Keratinocyte (primary cell): ENCODE results near the gene ZNF629.

ENCODE experiments used
- EZH2 ChIP-seq: IDR thresholded peaks from one replicate; pipeline ENCODE4 v1.6.1; 2012; ENCODE audit warnings: inconsistent platforms, mild to moderate bottlenecking, low read length, moderate library complexity
- TF ChIP-seq, protein P1 (sequence below), 3 experiments: IDR thresholded peaks in 1 of 3; conservative IDR thresholded peaks in 1 of 3; optimal IDR thresholded peaks in 1 of 3; 2 replicates in 2 of 3; 3 replicates in 1 of 3; pipeline versions ENCODE3 to v1.5.1; 2011; ENCODE audit warnings: low read length in 3 of 3, mild to moderate bottlenecking in 3 of 3, moderate library complexity in 2 of 3, control low read depth in 1 of 3, inconsistent platforms in 1 of 3; ENCODE audit not compliant: insufficient read depth in 2 of 3; ENCODE audit errors: extremely low read depth in 1 of 3

DNA sequence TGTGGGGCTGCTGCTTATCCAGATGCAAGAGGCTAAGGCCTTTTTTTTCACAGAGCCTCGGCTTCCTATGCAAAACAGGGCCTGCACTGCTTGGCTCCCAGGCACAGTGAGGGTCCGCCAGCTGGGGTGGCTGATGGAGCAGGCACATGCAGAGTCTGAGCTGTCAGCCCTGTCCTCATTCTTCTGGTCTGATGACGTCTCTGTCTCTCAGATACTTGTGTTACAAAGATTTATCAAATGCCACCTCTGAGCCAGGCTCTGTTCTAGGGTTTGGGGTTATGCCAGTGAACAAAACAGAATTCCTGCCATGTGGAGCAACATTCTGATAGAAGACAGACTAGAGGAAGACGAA lies 20.1 kb downstream of the ZNF629 start:
- TF ChIP-seq, protein P1, sequence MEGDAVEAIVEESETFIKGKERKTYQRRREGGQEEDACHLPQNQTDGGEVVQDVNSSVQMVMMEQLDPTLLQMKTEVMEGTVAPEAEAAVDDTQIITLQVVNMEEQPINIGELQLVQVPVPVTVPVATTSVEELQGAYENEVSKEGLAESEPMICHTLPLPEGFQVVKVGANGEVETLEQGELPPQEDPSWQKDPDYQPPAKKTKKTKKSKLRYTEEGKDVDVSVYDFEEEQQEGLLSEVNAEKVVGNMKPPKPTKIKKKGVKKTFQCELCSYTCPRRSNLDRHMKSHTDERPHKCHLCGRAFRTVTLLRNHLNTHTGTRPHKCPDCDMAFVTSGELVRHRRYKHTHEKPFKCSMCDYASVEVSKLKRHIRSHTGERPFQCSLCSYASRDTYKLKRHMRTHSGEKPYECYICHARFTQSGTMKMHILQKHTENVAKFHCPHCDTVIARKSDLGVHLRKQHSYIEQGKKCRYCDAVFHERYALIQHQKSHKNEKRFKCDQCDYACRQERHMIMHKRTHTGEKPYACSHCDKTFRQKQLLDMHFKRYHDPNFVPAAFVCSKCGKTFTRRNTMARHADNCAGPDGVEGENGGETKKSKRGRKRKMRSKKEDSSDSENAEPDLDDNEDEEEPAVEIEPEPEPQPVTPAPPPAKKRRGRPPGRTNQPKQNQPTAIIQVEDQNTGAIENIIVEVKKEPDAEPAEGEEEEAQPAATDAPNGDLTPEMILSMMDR (optimal IDR thresholded peaks at IDR 0.05 in 1 of 3, IDR thresholded peaks at IDR 0.05 in 1 of 3, conservative IDR thresholded peaks at IDR 0.05 in 1 of 3; ENCODE audit: extremely low read depth in 1 of 3, insufficient read depth in 2 of 3, low read length in 3 of 3), result no peak
- TF ChIP-seq EZH2, result no peak
